GDM1 (cell line): ENCODE results near the gene MRPS31.
A peak's percentile ranks its signal among the peaks of the same experiment; 100 is the strongest.
"Not testable (repeated sequence)": the region's sequence is repeated elsewhere in the genome, so short reads cannot be mapped to it uniquely, and the experiment has no call there.

Experiments
- DNase-seq: peaks from one replicate; lab custom pipeline; 2025; lab: John Stamatoyannopoulos, UW

The MRPS31 gene

GRCh38 chr13:40789275-40790153, 18.5 kb upstream of the MRPS31 start, which contains the start of gene SLC25A15:
TSS of gene SLC25A15 (plus strand) at chr13:40789611. CDS start at chr13:40793227, 3,616 bp downstream.
- DNase-seq, result peak; percentile 88

- DNase-seq, result not testable (repeated sequence)
Measured at GRCh38 chr13:40788540-40789274, 17.7 kb upstream of the MRPS31 start.

- no peak for DNase-seq
Measured at GRCh38 chr13:40787062-40787461, 16.1 kb upstream of the MRPS31 start.

- DNase-seq, result no peak
Measured at GRCh38 chr13:40786568-40786996, 15.6 kb upstream of the MRPS31 start.

- DNase-seq, result no peak
Measured at GRCh38 chr13:40784540-40784939, 13.6 kb upstream of the MRPS31 start.

GRCh38 chr13:40782971-40783370, 12.0 kb upstream of the MRPS31 start:
- DNase-seq, result not testable (repeated sequence)

- DNase-seq, result no peak
Measured at GRCh38 chr13:40781717-40782116, 10.7 kb upstream of the MRPS31 start.

GRCh38 chr13:40780822-40781401, 9.9 kb upstream of the MRPS31 start:
- no peak for DNase-seq

- no peak for DNase-seq
Measured at GRCh38 chr13:40779796-40780285, 8.9 kb upstream of the MRPS31 start.

GRCh38 chr13:40779049-40779448, 8.1 kb upstream of the MRPS31 start:
- no peak for DNase-seq

- DNase-seq, result no peak
Measured at GRCh38 chr13:40777809-40778175, 6.8 kb upstream of the MRPS31 start.

GRCh38 chr13:40777166-40777808, 6.3 kb upstream of the MRPS31 start:
- peak; percentile 52 for DNase-seq

- DNase-seq, result peak; percentile 54
Measured at GRCh38 chr13:40776681-40777165, 5.7 kb upstream of the MRPS31 start.

- DNase-seq, result no peak
Measured at GRCh38 chr13:40776232-40776631, 5.2 kb upstream of the MRPS31 start.

- no peak for DNase-seq
Measured at GRCh38 chr13:40774672-40775071, 3.7 kb upstream of the MRPS31 start.

- no peak for DNase-seq
Measured at GRCh38 chr13:40772765-40773473, 1.9 kb upstream of the MRPS31 start.

GRCh38 chr13:40770609-40770933, 419 bp downstream of the MRPS31 start:
- no peak for DNase-seq

GRCh38 chr13:40769970-40770369, 1.0 kb downstream of the MRPS31 start:
- DNase-seq, result no peak

- no peak for DNase-seq
Measured at GRCh38 chr13:40765602-40766001, 5.4 kb downstream of the MRPS31 start.

- DNase-seq, result no peak
Measured at GRCh38 chr13:40764587-40765403, 6.2 kb downstream of the MRPS31 start.
